OCI-LY7 (cell line): Measurements from ENCODE around the gene LAMA3.

Source experiments
- CTCF ChIP-seq: fragments of 200-600 bp; sonication (generic); conservative IDR thresholded peaks from 2 replicates; pipeline ENCODE4 v1.5.1; 2014; ENCODE audit warnings: mild to moderate bottlenecking, antibody characterized with exemption, low read length, moderate library complexity, mixed read lengths
- EZH2phosphoT487 ChIP-seq: fragments of 200-600 bp; sonication (generic); IDR thresholded peaks from 2 replicates; pipeline ENCODE4 v1.6.1; 2018; ENCODE audit warnings: low read depth, borderline replicate concordance, mild to moderate bottlenecking, mixed run types, antibody characterized with exemption, low read length, moderate library complexity, mixed read lengths

- TF ChIP-seq CTCF, result no peak
- no peak for TF ChIP-seq EZH2phosphoT487
Observed at GRCh38 chr18:23921716-23922285, 232.5 kb downstream of the LAMA3 start.
